ENCODE results near the gene DYNLT4. TPM values are rescaled to one million over a fixed set of nuclear protein-coding genes. Genes with fewer than 3 reads are reported as not detected.

DYNLT4 gene
- total and polyA plus RNA-seq, 2 donors (not counting 3 experiments of a cell fraction or from before 2014, with no cell fraction given), result 0.46 to 0.62 TPM

DNA sequence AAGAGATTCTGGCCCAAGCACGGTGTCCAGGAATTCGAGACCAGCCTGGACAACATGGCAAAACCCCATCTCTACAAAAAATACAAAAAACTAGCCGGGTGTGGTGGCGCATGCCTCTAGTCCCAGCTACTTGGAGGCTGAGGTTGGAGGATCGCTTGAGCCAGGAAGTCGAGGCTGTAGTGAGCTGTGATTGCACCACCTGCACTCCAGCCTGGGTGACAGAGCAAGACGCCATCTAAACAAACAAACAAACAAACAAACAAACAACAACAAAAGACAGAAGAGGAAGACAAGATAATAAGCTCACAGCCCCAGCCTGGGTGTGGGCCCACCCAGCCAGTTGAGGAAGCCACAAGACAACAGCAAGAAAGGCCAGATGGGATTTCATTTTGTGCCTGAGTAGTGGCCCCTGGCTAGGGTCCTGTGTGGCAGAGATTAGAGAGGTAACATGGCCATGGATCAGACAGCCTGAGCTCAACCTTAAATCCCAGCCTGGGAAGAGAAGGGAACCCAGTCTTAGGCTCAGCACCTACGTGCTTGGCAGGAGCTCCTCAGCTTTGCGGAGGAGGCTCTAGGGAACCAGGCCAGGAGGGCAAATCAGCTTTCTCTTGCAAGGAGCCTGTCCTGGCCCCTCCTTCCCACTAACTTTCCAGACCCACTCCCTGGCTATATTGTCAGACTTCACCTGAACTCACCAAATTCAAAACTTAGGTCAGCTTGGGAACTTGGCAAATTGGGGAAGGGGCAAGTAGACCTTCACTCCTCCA lies 14.2 kb downstream of the DYNLT4 start:
- Histone ChIP-seq H3K4me2 (ENCODE audit: insufficient read depth, low read length) (no peak overlapping the region), H3K4me3 (replicated peaks in 1 of 3; ENCODE audit: insufficient read depth in 1 of 3, low read depth in 1 of 3, low read length in 3 of 3) (no peak overlapping the region), H3K79me2 (ENCODE audit: control insufficient read depth, insufficient read depth, low read length) (no peaks in the 10 kb centered on the region), H3K9me3 (replicated peaks; ENCODE audit: control insufficient read depth, insufficient read depth, low read length) (no peaks in the 10 kb centered on the region), H3K9me1 (replicated peaks; ENCODE audit: control insufficient read depth, extremely low read depth, insufficient read depth, low read length) (no peaks in the 10 kb centered on the region), H3K36me3 (ENCODE audit: control insufficient read depth in 2 of 2, extremely low read depth in 1 of 2, insufficient read depth in 2 of 2, low read length in 2 of 2) (no peaks in the 10 kb centered on the region), H3K9ac (replicated peaks; ENCODE audit: extremely low read depth, insufficient read depth, low read length) (no peak overlapping the region), H3K27me3 (ENCODE audit: control insufficient read depth in 2 of 2, insufficient read depth in 2 of 2, low read length in 2 of 2) (no peaks in the 10 kb centered on the region), H2AFZ (ENCODE audit: low read depth, low read length) (no peak overlapping the region), H3K27ac (ENCODE audit: insufficient read depth, low read depth, low read length) (no peak overlapping the region), H4K20me1 (replicated peaks; ENCODE audit: control insufficient read depth, extremely low read depth, insufficient read depth, low read length) (no peaks in the 10 kb centered on the region), H3K4me1 (ENCODE audit: control insufficient read depth, extremely low read depth, insufficient read depth, low read length) (no peaks in the 10 kb centered on the region)
- ChIA-PET POLR2A (interaction anchor here (0.7 to 0.9 kb wide), 3 partner anchors 17 to 219 kb away, joined by 3 read pairs; partner anchors contain the start of gene UROD), CTCF (interaction anchor here (0.7 to 4.2 kb wide), 19 partner anchors 9 to 701 kb away, joined by 3 to 27 read pairs (median 3); partner anchors contain the start of genes BTBD19, HECTD3, PTCH2 and RPS8)
- TF ChIP-seq CTCF (IDR thresholded peaks at IDR 0.05; ENCODE audit: extremely low read depth in 1 of 2, insufficient read depth in 1 of 2, low read depth in 1 of 2, low read length in 2 of 2), result no peak
- TF ChIP-seq MAX (IDR thresholded peaks at IDR 0.05; ENCODE audit: insufficient read depth, insufficient read length), result no peak
- TF ChIP-seq FOS (IDR thresholded peaks at IDR 0.05; ENCODE audit: borderline replicate concordance, insufficient read depth, low read length), result no peak
- dilution Hi-C loops (cut with MboI; ENCODE audit: extremely low pct_ligation_motif_present, low sequenced_read_pairs), result no loop called here
- intact Hi-C loops (cut with micrococcal nuclease), result loop anchor here (2.0 kb wide), 1 partner anchor 44 kb away; no protein-coding TSS in a partner anchor
- FAIRE-seq (no peak), DNase-seq (ENCODE audit: low read depth, low spot score) (no peak)
- BruUV-seq (replicated peaks), result no TSS peak
